DND-41 (cell line): ENCODE results near the gene PCGF3.
"Not testable (repeated sequence)": the region's sequence is repeated elsewhere in the genome, so short reads cannot be mapped to it uniquely, and the experiment has no call there.

Experiments used
- ATAC-seq: fragments of 200-7000 bp; cut with Tn5 transposase; 3 replicates; pipeline ENCODE4 v1.9.1; 2021; ENCODE audit warnings: low read depth; ENCODE audit not compliant: insufficient read depth
- DNase-seq: peaks from one replicate; pipeline ENCODE4 v3.0.0-alpha.2; 2020
- H2AFZ ChIP-seq: 2 replicates; pipeline ENCODE4 v1.6.0; 2012; ENCODE audit warnings: low read depth, low read length
- H3K27ac ChIP-seq: 2 replicates; pipeline ENCODE4 v1.5.1; 2012; ENCODE audit warnings: low read length, inconsistent platforms
- H3K27me3 ChIP-seq: fragments of 200-600 bp; sonication (generic); 2 replicates; pipeline ENCODE4 v1.6.0; 2012; ENCODE audit warnings: low read length, mild to moderate bottlenecking, inconsistent platforms; ENCODE audit not compliant: insufficient read depth, poor library complexity
- H3K36me3 ChIP-seq: 2 replicates; pipeline ENCODE4 v1.5.1; 2012; ENCODE audit warnings: low read length, inconsistent platforms; ENCODE audit not compliant: insufficient read depth
- H3K4me1 ChIP-seq: 2 replicates; pipeline ENCODE4 v1.5.1; 2012; ENCODE audit warnings: mild to moderate bottlenecking, low read length; ENCODE audit not compliant: insufficient read depth
- H3K4me2 ChIP-seq: 2 replicates; pipeline ENCODE4 v1.6.0; 2012; ENCODE audit warnings: mild to moderate bottlenecking, moderate library complexity, low read length, inconsistent platforms; ENCODE audit not compliant: insufficient read depth
- H3K4me3 ChIP-seq, 2 experiments: fragments of 200-600 bp in 1 of 2; shearing (Covaris generic) in 1 of 2; 2 replicates each; pipeline ENCODE4 v1.5.1; 2012 to 2016; ENCODE audit warnings: inconsistent platforms in 2 of 2, low read length in 2 of 2, mild to moderate bottlenecking in 2 of 2, low read depth in 1 of 2, moderate library complexity in 1 of 2
- H3K79me2 ChIP-seq: 2 replicates; pipeline ENCODE4 v1.6.0; 2012; ENCODE audit warnings: low read length, inconsistent platforms; ENCODE audit not compliant: insufficient read depth
- H3K9ac ChIP-seq: 2 replicates; pipeline ENCODE4 v1.6.0; 2012; ENCODE audit warnings: low read depth, mild to moderate bottlenecking, inconsistent platforms, low read length, moderate library complexity
- H3K9me3 ChIP-seq: 2 replicates; pipeline ENCODE4 v1.5.1; 2012; ENCODE audit warnings: low read length, moderate library complexity, mild to moderate bottlenecking, inconsistent platforms; ENCODE audit not compliant: insufficient read depth, severe bottlenecking
- H4K20me1 ChIP-seq: 2 replicates; pipeline ENCODE4 v1.6.0; 2012; ENCODE audit warnings: low read length; ENCODE audit not compliant: insufficient read depth
- CTCF ChIP-seq: IDR thresholded peaks from 2 replicates; pipeline ENCODE4 v1.5.1; 2012; ENCODE audit warnings: borderline replicate concordance, low read length, moderate library complexity, mild to moderate bottlenecking; ENCODE audit not compliant: poor library complexity, severe bottlenecking; ENCODE audit errors: extremely low read depth
- EZH2 ChIP-seq: IDR thresholded peaks from 3 replicates; pipeline ENCODE4 v1.6.1; 2012; ENCODE audit warnings: borderline replicate concordance, low read depth, mild to moderate bottlenecking, moderate library complexity, low read length, inconsistent platforms; ENCODE audit not compliant: severe bottlenecking

The PCGF3 gene

DNA sequence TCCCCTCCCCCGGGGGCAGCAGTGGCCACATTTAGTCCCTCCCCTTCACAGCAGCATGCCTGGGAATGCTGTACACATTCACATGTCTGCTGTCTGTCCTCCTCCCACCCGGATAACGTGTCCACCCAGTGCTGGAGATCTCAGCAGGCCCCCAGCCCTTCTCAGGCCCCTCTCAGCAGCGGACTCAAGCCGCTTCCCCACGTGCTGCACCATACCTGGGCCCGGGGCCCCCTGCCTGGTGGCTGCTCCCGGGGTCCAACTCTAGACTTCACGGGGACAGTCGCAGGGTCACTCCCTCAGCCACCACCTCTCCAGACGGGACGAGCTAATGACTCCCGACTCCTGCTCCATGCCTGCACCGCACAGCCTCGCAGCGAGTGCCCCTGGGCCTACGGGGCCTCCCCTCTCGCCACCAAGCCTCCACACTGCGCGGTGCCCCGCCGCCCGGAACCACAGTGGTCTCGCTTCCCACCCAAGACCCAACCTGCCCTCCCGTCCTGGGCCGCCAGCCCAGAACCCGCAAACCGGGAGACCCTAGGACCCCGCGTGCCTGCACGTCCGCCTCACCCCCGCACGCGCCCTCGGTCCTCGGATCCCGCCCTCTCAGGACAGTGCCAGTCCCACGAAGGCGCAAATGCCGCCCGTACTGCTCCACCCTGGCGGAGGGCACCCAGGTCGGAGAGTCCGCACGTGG, 1.3 kb upstream of the PCGF3 start:
- H3K4me1 ChIP-seq, result peaks cover 33% of the 10 kb centered on the region
- H3K27me3 ChIP-seq, result no peaks in the 10 kb centered on the region
- no peak for ATAC-seq
- no peak overlapping the region for H3K4me3 ChIP-seq
- no peaks in the 10 kb centered on the region for H3K9me3 ChIP-seq
- peaks cover 35% of the 10 kb centered on the region for H3K79me2 ChIP-seq
- no peak overlapping the region for H2AFZ ChIP-seq
- H3K36me3 ChIP-seq, result peaks cover 15% of the 10 kb centered on the region
- peaks cover 21% of the 10 kb centered on the region for H4K20me1 ChIP-seq
- no peak overlapping the region for H3K27ac ChIP-seq
- DNase-seq, result no peak
- H3K4me2 ChIP-seq, result peak overlapping the region; percentile 83; the same call in 1 of the 2 replicates
- H3K9ac ChIP-seq, result no peak overlapping the region
- TF ChIP-seq CTCF (no peak), EZH2 (no peak)

- peaks cover 37% of the 10 kb centered on the region for H3K4me1 ChIP-seq
- H3K27ac ChIP-seq, result peak overlapping the region; percentile 69
- peak overlapping the region in 1 of 2 experiments; percentile 59; a peak in 2 of 4 replicates for H3K4me3 ChIP-seq
- DNase-seq (no peak), ATAC-seq (no peak)
- peak overlapping the region; percentile 98 for H2AFZ ChIP-seq
- H3K27me3 ChIP-seq, result no peaks in the 10 kb centered on the region
- no peak for TF ChIP-seq CTCF
- no peak for TF ChIP-seq EZH2
- peak overlapping the region; percentile 100; the same call in 1 of the 2 replicates for H3K9ac ChIP-seq
- H3K9me3 ChIP-seq, result no peaks in the 10 kb centered on the region
- peaks cover 40% of the 10 kb centered on the region for H3K79me2 ChIP-seq
- H3K4me2 ChIP-seq, result peak overlapping the region; percentile 83
- peaks cover 26% of the 10 kb centered on the region for H4K20me1 ChIP-seq
- H3K36me3 ChIP-seq, result peaks cover 21% of the 10 kb centered on the region
Observed at GRCh38 chr4:704971-705277, 708 bp upstream of the PCGF3 start.

- H2AFZ ChIP-seq, result peak overlapping the region; percentile 87
- H3K36me3 ChIP-seq, result peaks cover 26% of the 10 kb centered on the region
- H3K27me3 ChIP-seq, ATAC-seq, DNase-seq, H3K9me3 ChIP-seq: not testable (repeated sequence)
- peaks cover 39% of the 10 kb centered on the region for H4K20me1 ChIP-seq
- peaks cover 43% of the 10 kb centered on the region for H3K4me1 ChIP-seq
- peak overlapping the region; percentile 91 for H3K27ac ChIP-seq
- peak overlapping the region; percentile 100 for H3K9ac ChIP-seq
- H3K4me3 ChIP-seq, result peak overlapping the region; percentile 90 to 99
- H3K4me2 ChIP-seq, result peak overlapping the region; percentile 63
- H3K79me2 ChIP-seq, result peaks cover 53% of the 10 kb centered on the region
Observed at GRCh38 chr4:706083-706633, 526 bp downstream of the PCGF3 start.

- H3K36me3 ChIP-seq, result peaks cover 26% of the 10 kb centered on the region
- H3K4me2 ChIP-seq, result peak overlapping the region; percentile 63
- peaks cover 59% of the 10 kb centered on the region for H3K79me2 ChIP-seq
- H3K27me3 ChIP-seq, result no peaks in the 10 kb centered on the region
- H3K4me3 ChIP-seq, result peak overlapping the region in 1 of 2 experiments; percentile 90; a peak in 2 of 4 replicates
- no peaks in the 10 kb centered on the region for H3K9me3 ChIP-seq
- H2AFZ ChIP-seq, result no peak overlapping the region
- DNase-seq (no peak), ATAC-seq (no peak)
- peaks cover 43% of the 10 kb centered on the region for H3K4me1 ChIP-seq
- TF ChIP-seq EZH2 (no peak), CTCF (no peak)
- H4K20me1 ChIP-seq, result peaks cover 39% of the 10 kb centered on the region
- H3K27ac ChIP-seq, result peak overlapping the region; percentile 40
- H3K9ac ChIP-seq, result peak overlapping the region; percentile 100
Observed at GRCh38 chr4:706834-707598, 1.4 kb downstream of the PCGF3 start.
